ENCODE results near the gene DYSF.

The DYSF gene

GRCh38 chr2:71505086-71505769 lies 51.9 kb downstream of the DYSF start:
- DNase-seq, result peak; percentile 9

- no peak for DNase-seq
Measured at GRCh38 chr2:71505770-71506140, 52.4 kb downstream of the DYSF start.

DNA sequence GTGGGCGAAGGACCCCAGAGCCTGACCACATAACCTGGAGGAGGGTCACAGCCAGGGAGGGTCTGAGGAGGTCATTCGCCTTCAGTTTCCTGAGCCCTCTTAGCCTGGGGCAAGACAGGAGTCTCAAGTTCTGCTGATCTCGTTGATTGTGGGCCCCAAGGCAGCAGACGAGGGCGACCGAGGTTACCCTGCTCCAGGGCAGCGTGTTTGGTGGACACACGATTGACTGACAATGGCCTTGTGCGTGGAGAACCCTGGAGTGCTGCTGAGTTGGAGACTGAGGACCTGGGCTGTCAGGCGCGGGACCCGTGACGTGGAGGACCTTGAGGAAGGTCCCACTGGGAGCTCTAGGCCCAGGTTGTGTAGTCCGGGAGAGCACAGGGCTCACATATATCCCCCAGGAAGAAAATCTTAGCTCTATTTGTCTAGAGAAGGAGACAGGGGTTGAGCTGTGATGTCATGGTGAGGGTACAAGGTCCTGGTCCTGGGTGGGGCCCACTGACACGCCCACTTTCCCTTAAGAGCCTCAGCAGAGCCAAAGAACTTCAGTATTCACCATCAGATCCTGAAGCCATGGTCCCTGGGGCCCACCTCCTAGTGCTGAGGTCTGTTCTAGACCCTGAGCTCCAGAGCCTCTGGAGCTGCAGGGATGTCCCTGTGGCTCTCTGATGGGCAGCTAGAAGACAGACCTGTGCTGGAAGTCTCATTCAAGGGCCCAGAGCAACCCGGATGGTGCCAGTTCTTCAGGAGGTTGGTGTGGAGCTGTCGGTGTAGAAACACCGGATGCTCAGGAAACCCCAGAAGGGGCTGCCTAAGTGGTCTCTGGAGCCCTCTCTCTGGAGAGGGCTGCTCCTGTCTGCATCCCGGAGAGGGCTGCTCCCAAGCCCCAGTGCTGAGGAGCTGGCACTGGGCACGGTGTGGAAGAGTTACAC lies 53.1 kb downstream of the DYSF start:
- DNase-seq, result no peak

DNA sequence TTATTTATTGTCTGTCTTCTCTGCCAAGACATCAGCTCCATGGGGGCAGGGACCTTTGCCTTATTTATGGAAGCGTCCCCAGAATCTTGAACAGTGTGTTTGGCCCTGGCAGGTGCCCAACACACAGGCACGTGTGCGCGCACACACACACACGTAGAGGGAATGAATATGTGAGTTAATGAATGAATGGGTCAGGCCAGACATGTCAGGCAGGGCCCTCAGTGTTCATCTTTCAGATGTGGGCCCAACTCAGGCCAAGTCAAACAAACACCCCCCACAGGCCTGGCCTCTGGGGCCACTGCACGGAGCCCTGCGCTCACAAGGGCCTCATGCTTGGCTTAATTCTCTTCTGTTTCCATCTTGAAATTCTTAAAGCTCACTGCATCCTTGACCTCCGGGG lies 54.1 kb downstream of the DYSF start:
- DNase-seq, result no peak

GRCh38 chr2:71510196-71510807 lies 56.9 kb downstream of the DYSF start:
- DNase-seq, result peak; percentile 18

DNA sequence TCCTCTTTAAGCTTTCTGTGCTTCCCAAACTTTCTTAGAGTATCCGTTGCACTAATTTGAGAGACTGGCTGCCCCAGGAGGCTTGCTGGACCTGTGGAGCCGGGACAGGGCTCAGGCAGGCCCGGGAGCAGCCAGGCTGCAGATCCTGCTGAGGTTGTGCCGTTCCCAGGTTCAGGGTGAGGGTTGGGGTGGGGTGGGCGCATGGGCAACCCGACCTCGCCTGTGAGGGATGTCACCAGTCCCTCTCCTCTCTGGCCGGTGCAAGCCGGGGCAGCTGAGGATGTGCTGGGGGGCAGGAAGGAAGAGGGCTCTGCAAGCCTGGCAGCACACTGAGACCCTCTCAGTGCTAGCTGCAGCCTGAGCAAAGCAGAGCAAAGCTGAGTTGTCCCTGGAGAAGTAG lies 57.6 kb downstream of the DYSF start:
- no peak for DNase-seq

- DNase-seq, result no peak
Measured at GRCh38 chr2:71511776-71512175, 58.4 kb downstream of the DYSF start.

DNA sequence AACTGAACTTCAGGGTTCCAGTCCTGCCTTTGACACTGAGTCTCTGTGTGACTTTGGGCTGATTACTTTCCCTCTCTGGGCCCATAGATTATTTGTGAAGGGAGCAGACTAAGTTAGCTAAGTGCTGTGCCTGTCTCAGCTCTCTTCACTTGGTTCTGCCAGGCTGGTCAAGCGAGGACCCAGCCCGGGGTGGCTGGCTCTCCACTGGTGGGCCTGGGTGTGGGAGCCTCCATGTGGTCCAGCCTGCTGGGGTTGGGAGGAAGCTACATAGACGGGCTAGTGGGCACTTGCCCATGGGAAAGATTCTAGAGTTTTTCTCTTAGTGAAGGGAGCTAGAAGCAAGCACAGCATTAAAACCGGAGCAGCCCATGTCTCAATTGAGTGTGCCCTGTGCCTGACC lies 59.0 kb downstream of the DYSF start:
- no peak for DNase-seq

- DNase-seq, result no peak
Measured at GRCh38 chr2:71513096-71513495, 59.7 kb downstream of the DYSF start.

DNA sequence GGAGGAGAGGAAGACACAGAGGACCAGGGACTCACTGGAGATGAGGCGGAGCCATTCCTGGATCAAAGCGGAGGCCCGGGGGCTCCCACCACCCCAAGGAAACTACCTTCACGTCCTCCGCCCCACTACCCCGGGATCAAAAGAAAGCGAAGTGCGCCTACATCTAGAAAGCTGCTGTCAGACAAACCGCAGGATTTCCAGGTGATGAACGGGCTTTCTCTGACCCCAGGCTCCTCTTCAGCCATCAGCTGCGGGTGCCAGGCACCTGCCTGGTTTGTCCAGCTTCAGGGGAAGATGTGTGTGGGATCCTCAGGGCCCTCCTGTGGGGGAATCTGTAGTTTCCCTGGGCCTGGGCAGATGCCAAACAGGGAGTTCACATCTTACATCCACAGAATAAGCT lies 60.4 kb downstream of the DYSF start:
- no peak for DNase-seq

DNA sequence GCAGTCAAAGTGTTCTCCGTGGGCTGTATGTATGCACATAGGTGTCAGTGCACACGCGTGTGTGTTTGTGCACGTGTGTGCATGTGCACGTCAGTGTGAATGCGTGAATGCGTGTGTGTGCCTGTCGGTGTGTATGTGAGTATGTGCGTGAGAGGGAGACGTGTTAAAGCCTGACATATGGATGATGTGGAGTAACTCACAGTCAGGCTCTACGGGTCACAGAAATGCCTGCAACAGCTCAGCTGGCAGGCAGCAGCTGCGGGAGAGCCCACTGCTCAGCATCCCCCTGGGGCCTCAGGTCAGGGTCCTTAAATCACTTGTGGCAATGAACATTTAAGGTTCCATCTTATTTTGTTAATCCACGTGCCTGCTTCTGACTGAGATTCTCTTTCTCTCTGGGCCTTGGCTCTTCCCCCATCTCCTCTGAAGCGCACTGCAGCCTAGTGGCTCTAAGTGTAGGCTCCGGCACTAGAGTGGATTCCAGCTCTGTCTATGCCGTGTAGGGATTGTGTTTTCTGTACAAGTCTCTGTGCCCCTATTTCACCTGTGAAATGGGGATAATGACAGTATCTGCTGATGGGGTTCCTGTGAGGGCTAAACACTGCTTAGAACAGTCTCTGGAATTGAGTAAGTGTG lies 63.0 kb downstream of the DYSF start:
- no peak for DNase-seq

- no peak for DNase-seq
Measured at GRCh38 chr2:71517851-71518250, 64.5 kb downstream of the DYSF start.

- no peak for DNase-seq
Measured at GRCh38 chr2:71521436-71521950, 68.1 kb downstream of the DYSF start.

DNA sequence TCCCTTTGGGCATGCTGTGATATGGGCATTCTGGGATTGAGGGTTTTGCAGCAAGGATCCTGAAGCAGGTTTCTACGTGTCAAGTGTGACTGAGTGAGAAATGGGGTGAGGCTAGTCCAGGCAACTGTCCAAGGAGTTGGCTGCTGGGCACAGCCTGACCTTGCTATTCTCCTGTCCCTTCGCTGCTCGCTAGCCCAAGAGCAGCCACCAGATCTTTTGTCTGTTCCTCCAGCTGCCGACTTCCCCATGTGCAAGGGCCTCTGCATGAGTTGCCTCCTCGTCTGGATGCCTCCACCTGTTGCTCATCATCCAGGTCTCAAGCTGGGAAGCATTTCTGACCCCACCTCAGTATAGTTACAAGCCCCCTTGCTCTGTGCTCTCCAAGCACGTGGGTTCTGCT lies 71.1 kb downstream of the DYSF start:
- no peak for DNase-seq

DNA sequence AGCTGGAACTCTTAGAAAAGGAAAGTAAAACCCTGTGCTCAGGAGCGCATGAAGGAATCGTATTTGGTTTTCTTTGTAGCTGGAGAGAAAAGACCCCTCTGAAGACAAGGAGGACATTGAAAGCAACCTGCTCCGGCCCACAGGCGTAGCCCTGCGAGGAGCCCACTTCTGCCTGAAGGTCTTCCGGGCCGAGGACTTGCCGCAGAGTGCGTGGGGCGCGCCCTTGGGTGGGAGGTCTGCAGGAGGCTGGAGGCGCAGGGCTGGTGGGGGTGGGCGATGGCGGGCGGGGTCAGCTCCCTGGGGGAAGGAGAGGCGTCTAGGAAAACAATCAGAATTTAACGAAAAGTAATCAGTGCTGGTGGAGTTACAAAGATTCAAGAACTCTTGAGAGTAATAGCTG lies 72.8 kb downstream of the DYSF start:
- no peak for DNase-seq

- DNase-seq, result no peak
Measured at GRCh38 chr2:71526975-71527374, 73.6 kb downstream of the DYSF start.

DNA sequence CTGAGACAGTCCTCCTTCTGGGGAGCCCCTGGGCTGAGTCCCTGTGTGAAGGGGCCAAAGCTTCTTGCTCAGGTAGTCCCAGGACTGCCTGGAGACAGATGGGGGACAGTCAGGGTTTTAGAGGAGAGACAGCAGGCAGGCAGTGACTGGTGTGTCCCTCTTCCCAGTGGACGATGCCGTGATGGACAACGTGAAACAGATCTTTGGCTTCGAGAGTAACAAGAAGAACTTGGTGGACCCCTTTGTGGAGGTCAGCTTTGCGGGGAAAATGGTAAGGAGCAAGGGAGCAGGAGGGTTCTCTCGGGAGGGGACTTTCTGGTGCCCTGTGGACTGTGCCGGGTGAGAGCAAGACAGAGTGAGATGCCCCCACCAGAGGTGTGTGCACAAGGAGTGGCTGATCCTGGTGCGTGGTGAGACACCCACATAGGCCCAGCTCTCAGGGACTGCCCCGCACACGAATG lies 74.8 kb downstream of the DYSF start:
- no peak for DNase-seq

DNA sequence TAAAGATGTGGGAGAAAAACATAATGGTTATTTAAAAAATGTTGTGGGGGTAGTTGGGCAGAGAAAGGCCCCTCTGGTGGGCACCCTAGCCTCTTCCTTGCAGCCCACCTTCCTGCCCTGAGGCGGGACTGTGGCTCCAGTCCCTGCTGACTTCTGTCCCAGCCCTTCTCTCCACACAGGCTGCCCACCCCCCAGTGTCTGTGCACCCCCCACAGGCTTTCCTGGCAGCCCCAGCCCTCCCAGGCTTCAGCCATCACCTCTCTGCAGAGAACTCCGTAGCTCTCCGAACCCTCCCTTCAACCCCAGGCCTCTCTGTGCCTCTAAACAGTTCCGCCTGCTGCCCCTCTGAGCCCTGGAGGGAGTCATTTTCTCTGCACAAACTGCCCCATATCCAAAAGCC lies 75.4 kb downstream of the DYSF start:
- no peak for DNase-seq

- no peak for DNase-seq
Measured at GRCh38 chr2:71530211-71530610, 76.8 kb downstream of the DYSF start.

- no peak for DNase-seq
Measured at GRCh38 chr2:71530641-71531332, 77.4 kb downstream of the DYSF start.

DNA sequence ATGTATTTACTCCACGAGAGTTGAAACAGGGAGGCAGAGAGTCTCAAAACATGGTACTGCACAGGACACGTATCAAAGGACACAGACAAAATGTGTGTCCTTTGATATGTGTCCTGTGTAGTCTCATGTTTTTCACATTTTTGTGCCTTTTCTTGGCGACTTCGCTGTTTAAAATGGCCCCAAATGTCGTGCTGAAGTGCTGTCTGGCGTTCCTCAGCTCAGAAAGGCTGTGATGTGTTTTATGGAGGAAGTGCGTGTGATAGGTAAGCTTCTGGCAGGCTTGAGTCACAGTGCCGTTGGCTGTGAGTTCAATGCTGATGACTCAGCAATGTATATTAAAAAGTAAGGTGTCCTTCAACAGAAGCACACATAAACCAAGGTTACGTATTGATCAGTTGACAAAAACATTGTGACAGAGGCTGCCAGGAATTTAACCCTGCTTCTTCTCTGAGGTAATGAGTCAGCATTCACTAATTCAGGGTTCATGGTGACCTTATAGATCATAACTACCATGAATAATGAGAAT lies 78.2 kb downstream of the DYSF start:
- DNase-seq, result no peak

DNA sequence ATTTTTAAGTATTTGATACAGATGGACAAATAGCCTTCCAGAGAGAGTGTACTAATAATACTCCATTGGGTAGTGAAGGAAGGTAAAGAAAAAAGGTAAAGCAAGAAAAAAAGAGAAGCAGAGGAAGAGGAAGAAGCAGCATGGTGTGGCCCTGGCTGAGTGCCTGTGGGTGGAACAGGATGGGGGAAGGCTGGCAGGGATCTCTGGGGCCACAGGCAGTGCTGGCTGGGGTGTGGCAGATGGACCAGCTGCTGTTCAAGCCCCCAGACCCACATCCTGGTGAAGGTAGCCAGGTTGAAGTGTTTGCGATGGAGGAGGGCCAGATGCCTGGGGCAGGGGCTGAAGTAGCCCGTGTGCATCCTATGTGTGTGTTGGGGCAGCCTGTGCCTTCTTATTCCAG lies 79.0 kb downstream of the DYSF start:
- DNase-seq, result no peak

Data from NCI-H510A (cell line).